Lower leg skin (tissue), 3 donors: ENCODE results near the gene CRK.

ENCODE experiments used
- CTCF ChIP-seq, 3 donors: fragments of 450-650 bp; IDR thresholded peaks; one replicate each; pipeline ENCODE4 v1.5.1; 2016; ENCODE audit warnings: antibody characterized with exemption in 3 of 3, mild to moderate bottlenecking in 3 of 3, moderate library complexity in 2 of 3
- POLR2A ChIP-seq, 2 donors: fragments of 450-650 bp; IDR thresholded peaks; one replicate each; pipeline ENCODE4 v1.6.1; 2016 to 2017; ENCODE audit warnings: antibody characterized with exemption in 2 of 2, mild to moderate bottlenecking in 1 of 2, moderate library complexity in 1 of 2

GRCh38 chr17:1503699-1504098 is 47.7 kb upstream of the CRK start:
- TF ChIP-seq CTCF (IDR thresholded peaks at IDR 0.05) (no peak), POLR2A (IDR thresholded peaks at IDR 0.05) (no peak)
